GM19043 (cell line): ENCODE results near the gene ACTA1.
"Not testable (repeated sequence)": the region's sequence is repeated elsewhere in the genome, so short reads cannot be mapped to it uniquely, and the experiment has no call there.

Experiments
- ATAC-seq: cut with Tn5 transposase; IDR thresholded peaks from one replicate; pipeline ENCODE4 v1.9.1; 2021; ENCODE audit warnings: low read depth; ENCODE audit not compliant: unreplicated experiment

Gene ACTA1

DNA sequence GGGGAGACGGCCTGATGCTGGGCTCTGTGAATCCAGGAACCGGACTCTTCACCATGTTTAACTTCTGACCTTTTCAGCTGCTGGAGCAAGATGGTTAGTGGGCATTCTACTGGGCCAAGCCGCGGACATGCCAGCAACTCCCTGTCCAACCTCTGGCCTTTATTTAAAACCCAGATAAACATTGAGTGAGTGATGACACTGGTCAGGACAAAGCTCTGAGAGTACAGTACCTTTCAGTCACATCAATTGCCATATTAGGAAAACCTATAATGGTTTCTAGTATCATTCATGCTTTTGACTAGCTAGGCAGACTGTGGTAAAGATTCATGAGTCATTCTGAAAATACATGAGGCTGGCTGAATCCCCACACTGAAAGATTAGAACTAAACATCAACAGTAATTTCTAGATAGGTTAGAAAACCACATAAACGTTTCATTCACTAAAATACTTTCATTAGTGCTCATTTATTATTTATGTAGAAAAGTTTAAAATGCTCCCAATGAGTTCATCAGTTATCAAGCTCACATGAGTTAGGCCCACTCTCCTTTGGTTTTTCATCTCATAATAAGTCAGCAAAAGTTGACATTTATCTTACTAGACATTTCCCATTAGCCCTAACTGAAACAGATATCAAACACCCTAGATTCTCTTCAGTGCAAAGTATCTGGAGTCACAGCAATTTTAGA lies 7.1 kb upstream of the ACTA1 start:
- peak; percentile 98 for ATAC-seq

DNA sequence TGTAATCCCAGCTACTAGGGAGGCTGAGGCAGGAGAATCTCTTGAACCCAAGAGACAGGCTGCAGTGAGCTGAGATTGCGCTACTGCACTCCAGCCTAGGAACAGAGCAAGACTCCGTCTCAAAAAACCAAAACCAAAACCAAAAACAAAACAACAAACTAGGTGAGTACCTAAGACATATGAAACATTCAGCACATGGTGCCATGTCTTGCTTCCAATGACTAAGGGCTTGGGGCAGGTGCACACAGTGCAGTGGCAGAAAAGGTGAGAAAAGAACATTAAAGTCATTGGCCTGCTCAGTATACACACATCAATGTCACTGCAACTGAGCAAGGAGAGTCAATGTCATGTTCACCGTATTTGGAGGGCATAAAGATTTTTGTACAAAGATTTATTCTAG lies 4.1 kb upstream of the ACTA1 start:
- no peak for ATAC-seq

DNA sequence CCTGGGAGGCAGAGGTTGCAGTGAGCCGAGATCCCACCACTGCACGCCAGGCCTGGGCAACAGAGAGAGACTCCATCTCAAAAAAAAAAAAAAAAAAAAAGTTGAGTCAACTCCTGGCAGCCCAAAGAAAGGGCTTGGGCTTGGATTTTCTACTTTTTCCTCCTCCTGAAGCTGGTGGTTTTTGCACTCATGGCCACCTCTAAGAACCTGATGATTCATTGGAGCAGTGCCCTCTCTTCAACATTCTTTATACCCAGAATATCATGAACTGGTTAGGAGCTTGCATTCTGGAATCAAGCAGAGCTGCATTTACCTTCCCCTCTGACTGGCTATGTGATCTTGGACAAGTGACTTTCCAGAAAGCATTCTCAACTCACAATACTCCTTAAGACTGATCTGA lies 3.5 kb upstream of the ACTA1 start:
- ATAC-seq: no peak

DNA sequence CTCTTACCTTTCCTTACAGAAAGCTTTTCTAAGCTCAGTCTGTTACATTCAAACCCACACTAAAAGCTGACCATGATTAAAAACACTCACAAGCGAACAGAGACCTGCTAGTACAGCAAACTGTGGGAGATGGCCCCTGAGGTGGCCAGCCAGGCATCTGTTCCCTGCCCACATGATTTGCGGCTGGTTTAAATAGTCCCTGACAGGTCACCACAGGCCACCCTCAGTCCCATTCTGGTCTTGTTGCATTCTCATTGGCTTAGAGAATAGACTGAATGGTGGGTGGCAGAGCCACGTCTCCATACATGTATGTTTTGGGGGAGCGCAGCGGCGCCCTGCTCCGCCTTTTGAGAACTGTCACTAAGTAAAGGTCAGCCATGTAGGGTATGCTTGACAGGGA lies 2.3 kb upstream of the ACTA1 start:
- ATAC-seq: no peak

DNA sequence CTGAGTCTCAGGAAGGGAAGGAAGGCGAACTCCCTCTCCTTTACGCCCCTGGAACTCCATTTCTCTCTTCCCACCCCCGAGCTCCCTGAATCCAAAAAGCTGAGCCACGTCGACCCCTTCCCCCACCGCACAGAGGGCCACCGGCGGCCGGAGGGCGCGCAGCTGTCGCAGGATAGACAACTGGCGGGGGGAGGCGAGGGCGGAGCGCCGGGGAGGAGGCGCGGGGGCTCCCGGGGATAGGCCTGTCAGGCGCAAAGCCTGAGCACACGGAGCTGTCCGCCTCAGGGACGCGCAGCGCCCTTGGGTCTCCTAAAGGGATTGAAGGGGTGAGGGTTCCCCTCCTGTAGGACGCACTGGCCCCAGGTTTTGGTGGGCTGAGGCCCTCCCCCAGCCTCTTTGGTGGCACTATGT lies 752 bp upstream of the ACTA1 start:
- no peak for ATAC-seq

DNA sequence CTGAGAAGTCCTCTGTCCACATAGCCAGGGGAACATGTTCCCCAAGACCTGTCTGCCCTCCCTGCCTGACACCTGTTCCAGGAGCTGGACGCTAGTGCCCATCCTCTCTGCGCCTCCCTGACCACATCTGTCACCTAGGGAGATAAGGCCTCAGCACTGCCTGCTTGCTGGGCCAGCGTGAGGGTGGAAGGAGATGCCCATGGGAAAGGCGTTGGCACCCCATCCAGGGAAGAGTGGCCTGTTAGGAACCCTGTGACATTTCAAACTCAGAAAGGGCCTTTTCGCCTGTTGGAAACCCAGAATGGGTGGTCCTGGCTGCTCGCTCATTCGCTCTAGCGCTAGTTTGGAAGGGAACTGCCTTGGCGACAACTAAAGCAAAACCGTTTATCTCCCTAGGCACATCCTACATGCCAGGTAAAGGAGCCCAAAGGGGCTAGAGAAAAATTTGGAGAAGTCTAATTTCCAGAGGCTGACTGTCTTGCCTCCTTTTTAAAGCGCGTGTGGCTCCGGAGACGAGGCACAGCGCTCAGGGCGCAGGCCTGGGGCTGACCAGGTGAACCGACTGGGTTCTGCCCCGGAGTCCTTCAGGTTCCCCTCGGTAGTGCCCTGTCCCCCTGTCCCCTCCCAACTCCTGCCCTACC lies 410 bp downstream of the ACTA1 start:
- no peak for ATAC-seq

DNA sequence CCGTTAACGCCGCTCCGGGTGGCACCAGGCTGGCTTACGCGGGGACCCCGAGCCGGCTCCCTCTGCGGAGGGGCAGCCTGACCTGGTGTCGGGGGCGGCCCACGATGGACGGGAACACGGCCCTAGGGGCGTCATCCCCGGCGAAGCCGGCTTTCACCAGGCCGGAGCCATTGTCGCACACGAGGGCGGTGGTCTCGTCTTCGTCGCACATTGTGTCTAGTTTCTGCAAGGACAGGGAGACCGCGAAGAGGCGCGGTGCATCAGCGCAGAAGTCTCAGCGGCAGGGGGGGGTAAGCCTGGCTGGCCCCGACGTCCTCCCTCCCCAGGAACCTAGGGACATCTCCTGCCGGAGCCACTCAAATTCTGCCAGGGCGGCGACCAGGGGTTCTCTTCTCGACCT lies 989 bp downstream of the ACTA1 start:
- no peak for ATAC-seq

DNA sequence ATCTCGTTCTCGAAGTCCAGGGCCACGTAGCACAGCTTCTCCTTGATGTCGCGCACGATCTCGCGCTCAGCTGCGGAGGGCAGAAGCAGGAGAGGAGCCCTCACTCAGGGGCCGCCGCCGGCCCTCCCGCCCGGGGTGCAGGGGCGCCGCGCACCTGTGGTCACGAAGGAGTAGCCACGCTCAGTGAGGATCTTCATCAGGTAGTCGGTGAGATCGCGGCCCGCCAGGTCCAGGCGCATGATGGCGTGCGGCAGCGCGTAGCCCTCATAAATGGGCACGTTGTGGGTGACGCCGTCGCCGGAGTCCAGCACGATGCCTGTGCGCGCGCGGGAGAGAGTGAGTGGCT lies 1.8 kb downstream of the ACTA1 start:
- no peak for ATAC-seq

DNA sequence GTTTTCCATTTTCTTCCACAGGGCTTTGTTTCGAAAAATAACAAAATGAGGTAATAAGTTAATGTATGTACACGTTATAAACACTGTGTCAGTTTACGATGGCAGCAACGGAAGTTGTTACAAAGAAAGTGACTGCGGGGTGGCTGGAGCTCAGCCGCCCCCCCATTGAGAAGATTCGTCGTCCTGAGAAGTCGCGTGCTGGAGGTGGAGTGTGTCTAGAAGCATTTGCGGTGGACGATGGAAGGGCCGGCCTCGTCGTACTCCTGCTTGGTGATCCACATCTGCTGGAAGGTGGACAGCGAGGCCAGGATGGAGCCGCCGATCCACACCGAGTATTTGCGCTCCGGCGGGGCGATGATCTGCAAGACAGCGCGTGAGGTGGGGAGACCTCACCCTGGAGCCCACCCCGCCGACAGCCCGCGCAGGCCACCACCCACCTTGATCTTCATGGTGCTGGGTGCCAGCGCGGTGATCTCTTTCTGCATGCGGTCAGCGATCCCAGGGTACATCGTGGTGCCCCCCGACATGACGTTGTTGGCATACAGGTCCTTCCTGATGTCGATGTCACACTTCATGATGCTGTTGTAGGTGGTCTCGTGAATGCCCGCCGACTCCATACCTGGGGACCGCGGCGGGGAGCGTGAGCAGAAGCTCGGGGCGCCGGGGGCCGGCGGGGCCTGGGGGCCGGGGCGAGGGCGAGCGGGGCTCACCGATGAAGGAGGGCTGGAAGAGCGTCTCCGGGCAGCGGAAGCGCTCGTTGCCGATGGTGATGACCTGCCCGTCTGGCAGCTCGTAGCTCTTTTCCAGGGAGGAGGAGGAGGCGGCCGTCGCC lies 2.4 kb downstream of the ACTA1 start:
- ATAC-seq: no peak

DNA sequence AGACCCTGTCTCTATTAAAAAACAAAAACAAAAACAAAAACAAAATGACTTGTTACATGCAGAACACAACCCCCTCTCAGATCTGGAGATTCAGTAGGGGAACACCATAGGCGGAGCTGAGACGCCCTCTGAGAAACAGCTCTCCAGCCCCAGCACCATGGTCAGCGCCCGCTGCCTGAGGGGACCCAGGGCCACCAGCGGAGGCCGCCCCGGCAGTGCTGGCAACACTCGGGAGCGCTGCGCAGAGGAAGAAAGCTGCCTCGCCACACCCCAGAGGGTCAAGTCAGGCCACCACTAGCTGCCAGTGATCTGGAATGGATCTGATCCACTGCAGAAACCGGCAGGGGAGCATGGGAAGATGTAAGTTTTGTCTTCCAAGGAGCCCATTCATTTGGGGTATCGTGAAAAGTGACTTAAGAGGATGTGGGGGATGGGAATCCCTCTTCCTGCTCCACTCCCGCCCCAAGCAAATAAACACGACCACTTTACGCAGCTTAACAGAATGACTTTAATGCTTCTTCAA lies 3.1 kb downstream of the ACTA1 start:
- no peak for ATAC-seq

DNA sequence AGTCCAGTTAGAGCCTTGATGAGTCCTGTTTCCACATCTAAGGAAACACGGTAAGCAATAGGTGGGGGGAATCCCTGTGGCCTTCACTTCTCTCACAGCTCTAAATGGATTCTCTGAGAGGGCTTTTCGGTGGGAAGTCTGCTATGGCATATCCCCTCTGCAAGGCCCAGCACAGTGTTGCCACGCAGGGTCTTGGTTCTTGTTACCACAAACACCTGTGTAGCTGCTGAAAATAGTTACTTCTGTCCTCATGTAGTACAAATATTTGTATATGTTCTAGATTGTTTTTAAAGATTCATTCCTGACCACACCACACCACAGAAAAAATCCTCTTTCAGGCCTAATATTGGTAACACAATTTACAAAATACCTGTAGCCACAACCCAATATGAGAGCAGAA lies 5.6 kb downstream of the ACTA1 start:
- ATAC-seq: no peak

DNA sequence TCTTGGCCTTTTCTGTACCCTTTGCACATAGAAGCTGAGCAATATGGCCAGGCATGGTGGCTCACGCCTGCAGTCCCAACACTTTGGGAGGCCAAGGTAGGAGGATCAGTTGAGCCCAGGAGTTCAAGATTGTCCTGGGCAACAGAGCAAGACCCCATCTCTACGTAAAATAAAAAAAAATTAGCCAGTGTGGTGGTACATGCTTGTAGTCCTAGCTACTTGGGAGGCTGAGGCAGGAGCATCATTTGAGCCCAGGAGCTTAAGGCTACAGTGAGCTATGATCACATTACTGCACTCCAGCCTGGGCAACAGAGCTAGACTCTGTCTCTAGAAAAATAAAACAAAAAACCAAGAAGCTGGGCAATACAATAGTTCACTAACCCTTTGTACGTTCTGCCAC lies 6.3 kb downstream of the ACTA1 start:
- ATAC-seq: no peak

DNA sequence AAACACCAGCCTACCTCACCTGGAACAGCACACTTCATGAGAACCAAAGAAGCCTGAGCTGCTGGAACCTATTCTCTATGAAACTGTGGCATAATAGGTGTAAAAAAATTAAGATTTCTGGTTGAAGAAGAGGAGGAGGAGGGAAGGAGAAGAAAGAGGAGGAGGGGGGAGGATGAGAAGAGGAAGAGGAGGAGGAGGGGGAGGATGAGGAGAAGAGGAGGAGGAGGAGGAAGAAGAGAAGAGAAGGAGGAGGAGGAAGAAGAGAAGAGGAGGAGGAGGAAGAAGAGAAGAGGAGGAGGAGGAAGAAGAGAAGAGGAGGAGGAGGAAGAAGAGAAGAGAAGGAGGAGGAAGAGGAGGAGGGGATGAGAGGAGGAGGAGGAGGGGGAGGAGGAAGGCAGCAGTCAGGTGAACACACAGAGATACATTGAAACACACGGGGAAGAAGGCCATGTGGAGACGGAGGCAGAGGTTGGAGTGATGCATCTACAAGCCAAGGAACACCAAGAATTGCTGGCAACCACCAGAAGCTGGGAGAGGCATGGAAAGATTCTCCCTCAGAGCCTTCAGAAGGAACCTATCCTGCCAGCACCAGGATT lies 8.2 kb downstream of the ACTA1 start:
- no peak for ATAC-seq

DNA sequence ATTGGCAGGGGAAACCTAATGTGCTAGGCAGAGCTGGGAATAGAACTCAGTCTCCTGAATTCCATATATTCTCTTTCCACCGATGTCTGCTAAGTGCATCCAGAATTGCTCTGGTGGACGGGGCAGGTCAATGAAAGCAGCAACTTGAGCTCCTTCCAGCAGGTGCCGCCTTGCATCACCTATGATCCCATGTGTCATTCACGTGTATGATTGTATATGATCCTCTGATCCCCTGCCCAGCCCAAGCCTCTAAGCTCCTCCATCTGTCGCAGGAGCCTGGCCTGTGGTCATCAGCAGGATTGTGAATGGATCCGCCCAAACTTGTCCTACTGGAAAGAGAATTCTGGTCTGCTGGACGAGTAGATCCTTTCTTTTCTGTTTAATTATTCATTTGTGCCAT lies 13.1 kb downstream of the ACTA1 start:
- no peak for ATAC-seq

DNA sequence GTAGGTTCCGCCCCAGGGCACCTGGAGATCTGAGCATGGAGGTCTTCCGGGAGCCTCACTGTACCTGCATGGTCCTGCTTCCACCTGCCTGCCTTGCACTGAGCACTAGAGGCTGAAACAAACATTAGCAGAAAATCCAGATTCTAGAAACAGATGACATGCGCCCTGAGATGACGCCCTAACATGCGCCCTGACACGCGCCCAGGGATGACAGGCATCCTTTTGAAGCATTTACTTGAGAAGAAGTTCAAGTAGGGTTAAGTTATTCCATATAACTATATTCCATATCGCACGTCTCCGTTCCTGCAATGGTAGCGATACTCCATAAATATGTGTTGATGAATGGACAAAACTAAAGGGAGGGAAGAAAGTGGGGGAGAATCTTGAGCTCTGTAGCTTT lies 13.7 kb downstream of the ACTA1 start:
- no peak for ATAC-seq

DNA sequence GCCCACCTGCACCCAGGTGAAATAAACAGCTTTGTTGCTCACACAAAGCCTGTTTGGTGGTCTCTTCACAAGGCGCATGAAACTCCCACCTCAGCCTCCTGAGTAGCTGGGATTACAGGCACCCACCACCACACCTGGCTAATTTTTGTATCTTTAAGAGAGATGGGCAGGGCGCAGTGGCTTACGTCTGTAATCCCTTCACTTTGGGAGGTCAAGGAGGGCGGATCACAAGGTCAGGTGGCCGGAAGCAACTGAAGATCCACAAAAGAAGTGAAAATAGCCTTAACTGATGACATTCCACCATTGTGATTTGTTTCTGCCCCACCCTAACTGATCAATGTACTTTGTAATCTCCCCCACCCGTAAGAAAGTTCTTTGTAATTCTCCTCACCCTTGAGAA lies 15.3 kb downstream of the ACTA1 start:
- not testable (repeated sequence) for ATAC-seq

DNA sequence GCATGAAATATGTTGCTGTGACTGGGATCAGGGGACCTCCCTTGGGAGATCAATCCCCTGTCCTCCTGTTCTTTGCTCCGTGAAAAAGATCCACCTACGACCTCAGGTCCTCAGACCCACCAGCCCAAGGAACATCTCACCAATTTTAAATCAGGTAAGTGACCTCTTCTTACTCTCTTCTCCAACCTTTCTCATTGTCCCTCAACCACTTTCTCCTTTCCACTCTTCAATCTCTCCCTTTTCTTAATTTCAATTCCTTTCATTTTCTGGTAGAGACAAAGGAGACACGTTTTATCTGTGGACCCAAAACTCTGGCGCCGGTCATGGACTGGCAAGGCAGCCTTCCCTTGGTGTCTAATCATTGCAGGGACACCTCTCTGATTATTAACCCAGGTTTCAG lies 21.1 kb downstream of the ACTA1 start:
- ATAC-seq: not testable (repeated sequence)

DNA sequence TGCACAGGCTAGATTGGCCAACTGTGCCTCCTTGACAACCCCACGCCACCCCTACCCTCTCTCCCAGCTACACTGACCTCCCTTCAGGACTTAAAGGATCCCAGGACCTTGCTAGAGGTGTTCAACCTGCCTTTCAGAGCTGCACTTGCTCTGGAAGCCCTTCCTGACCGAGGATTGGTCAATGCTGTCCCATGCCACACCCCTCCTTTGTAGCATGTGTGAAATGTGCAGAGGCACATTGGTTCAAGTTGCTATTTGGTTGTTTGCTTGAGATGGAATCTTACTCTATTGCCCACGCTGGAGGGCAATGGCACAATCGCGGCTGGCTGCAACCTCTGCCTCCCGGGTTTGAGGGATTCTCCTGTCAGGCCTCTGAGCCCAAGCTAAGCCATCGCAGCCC lies 21.8 kb downstream of the ACTA1 start:
- ATAC-seq: no peak

DNA sequence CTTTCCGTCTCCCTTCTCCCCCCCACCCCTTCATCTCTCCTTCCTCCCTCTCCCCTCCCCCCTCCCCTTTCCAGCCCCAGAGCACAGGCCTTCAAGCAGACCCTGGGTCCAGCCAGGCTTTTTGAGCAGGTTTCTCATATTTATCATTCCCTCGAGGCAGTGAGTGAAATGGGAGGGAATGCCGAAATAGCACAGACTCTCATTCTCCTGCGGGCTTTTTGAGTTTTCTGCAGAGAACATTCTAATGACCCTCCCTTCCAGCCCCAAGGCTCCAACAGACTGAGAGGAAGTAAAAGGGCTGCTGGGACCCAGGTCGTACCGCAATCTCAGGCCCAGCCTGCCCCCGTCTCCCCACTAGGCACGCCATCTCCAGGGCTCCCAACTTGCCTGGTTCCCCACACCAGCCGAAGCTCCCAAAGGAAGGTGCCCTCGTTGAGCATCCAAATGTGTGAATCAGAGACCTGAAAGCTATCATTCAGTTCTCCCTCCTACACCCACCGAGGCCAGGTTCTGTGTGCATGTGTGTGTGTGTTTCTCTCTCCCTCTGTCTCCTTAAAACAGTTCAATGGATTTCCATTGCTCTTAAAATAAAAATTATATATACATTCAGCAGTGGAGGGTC lies 22.3 kb downstream of the ACTA1 start:
- ATAC-seq: no peak

DNA sequence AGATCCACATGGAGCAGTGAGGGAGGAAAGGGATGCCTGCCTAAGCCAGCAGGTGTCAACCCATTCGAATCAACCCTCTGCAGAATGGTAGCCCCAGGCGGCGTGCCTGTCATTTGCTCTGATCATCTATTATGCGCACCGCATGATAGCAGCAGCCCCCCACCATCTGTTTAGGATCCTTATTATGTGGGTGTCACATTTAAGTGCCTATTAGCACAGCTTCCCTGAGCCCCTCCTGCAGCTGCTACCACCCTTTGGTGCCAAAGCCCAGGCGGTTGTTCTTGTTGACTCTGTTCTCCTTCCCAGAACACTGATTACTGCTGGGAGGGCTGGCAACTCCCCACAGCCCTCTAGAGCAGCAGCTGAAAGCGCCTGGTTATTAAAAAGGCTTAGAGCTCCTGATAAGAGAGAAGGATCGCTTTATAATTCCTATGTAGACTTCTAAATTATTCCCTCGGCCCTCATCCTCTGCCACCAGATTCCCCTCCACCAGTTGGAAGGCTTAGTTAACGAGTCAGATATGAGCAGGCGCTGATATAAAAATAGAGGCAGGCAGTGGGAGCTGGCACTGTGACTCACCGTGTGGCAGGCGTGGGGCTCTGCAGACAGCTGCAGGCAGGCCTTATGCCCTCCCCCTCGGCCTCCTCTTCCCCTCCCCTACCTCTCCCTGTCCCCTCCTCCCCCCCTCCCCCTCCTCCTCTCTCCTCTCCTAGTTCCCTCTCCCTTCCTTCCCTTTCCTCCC lies 23.0 kb downstream of the ACTA1 start:
- ATAC-seq: no peak
